H1 (cell line): ENCODE data around the gene CRACDL. TPM values are rescaled to one million over a fixed set of nuclear protein-coding genes. Genes with fewer than 3 reads are reported as not detected.

ENCODE experiments used
- BACH1 ChIP-seq: IDR thresholded peaks from 2 replicates; pipeline ENCODE4 v1.6.1; 2012; ENCODE audit warnings: low read length, improper control_type of control experiment
- BCL11A ChIP-seq, 2 experiments: IDR thresholded peaks; one replicate each; pipeline ENCODE4 v1.6.1; 2011; ENCODE audit warnings: low read depth in 2 of 2, low read length in 2 of 2, mild to moderate bottlenecking in 2 of 2
- CBX5 ChIP-seq: fragments of 300-800, 300-1000 bp; sonication (generic); IDR thresholded peaks from 2 replicates; pipeline ENCODE4 v1.7.1; 2016; ENCODE audit warnings: antibody characterized with exemption, low read length, low read depth
- JUND ChIP-seq: IDR thresholded peaks from 2 replicates; pipeline ENCODE4 v1.6.1; 2011; ENCODE audit warnings: mild to moderate bottlenecking, improper control_type of control experiment, low read length
- KDM4A ChIP-seq: IDR thresholded peaks from one replicate; pipeline ENCODE4 v1.7.1; 2012; ENCODE audit warnings: low read depth, mild to moderate bottlenecking, moderate library complexity, low read length, inconsistent platforms; ENCODE audit not compliant: severe bottlenecking
- POLR2AphosphoS5 ChIP-seq: IDR thresholded peaks from 2 replicates; pipeline ENCODE4 v1.6.1; 2011; ENCODE audit warnings: low read depth, low read length
- RXRA ChIP-seq: IDR thresholded peaks from 2 replicates; pipeline ENCODE4 v1.6.1; 2011; ENCODE audit warnings: low read depth, mild to moderate bottlenecking, low read length, moderate library complexity; ENCODE audit not compliant: insufficient read depth
- TBP ChIP-seq: IDR thresholded peaks from 2 replicates; pipeline ENCODE4 v1.6.1; 2011; ENCODE audit warnings: low read depth, low read length, improper control_type of control experiment
- USF2 ChIP-seq: IDR thresholded peaks from 2 replicates; pipeline ENCODE4 v1.6.1; 2011; ENCODE audit warnings: low read length, improper control_type of control experiment
- ZNF274 ChIP-seq: IDR thresholded peaks from 2 replicates; pipeline ENCODE4 v1.7.0; 2012; ENCODE audit warnings: low read length, borderline replicate concordance; ENCODE audit errors: extremely low read depth
- polyA plus RNA-seq, 7 experiments: library from polyadenylated mRNA; depleted of rRNA in 3 of 7; stranded (reverse) in 5 of 7; unstranded in 2 of 7; fragments of >200 nt in 5 of 7; fragments of 200-250 nt in 2 of 7; gene quantifications; 1 replicate in 5 of 7; 2 replicates in 1 of 7; 4 replicates in 1 of 7; pipeline versions ENCODE4 v1.2.1 to v1.2.3, GENCODE V29; 2011 to 2013; ENCODE audit warnings: missing spikeins in 2 of 7, mixed read lengths in 2 of 7
- total RNA-seq: library from RNA; stranded (reverse); fragmentation: NEBNext Ultra II Directional; extraction: Animal tissue kit (Norgen Biotek cat#: 25700); gene quantifications from 2 replicates; pipeline ENCODE4 v1.2.1, GENCODE V29; 2021
- TF ChIP-seq, protein P1 (sequence below): fragments of 300-600 bp; sonication (generic); IDR thresholded peaks from 2 replicates; pipeline ENCODE4 v1.7.1; 2012; ENCODE audit warnings: low read length, moderate library complexity, mild to moderate bottlenecking, inconsistent platforms; ENCODE audit not compliant: insufficient replicate concordance

The CRACDL gene
- total and polyA plus RNA-seq, 2 of the 8 experiments (the other 6 are each of a cell fraction or from before 2014, with no cell fraction given): 0.07 to 0.38 TPM

GRCh38 chr2:98832172-98832571, 103.9 kb downstream of the CRACDL start (continued):
- TF ChIP-seq, protein P1, sequence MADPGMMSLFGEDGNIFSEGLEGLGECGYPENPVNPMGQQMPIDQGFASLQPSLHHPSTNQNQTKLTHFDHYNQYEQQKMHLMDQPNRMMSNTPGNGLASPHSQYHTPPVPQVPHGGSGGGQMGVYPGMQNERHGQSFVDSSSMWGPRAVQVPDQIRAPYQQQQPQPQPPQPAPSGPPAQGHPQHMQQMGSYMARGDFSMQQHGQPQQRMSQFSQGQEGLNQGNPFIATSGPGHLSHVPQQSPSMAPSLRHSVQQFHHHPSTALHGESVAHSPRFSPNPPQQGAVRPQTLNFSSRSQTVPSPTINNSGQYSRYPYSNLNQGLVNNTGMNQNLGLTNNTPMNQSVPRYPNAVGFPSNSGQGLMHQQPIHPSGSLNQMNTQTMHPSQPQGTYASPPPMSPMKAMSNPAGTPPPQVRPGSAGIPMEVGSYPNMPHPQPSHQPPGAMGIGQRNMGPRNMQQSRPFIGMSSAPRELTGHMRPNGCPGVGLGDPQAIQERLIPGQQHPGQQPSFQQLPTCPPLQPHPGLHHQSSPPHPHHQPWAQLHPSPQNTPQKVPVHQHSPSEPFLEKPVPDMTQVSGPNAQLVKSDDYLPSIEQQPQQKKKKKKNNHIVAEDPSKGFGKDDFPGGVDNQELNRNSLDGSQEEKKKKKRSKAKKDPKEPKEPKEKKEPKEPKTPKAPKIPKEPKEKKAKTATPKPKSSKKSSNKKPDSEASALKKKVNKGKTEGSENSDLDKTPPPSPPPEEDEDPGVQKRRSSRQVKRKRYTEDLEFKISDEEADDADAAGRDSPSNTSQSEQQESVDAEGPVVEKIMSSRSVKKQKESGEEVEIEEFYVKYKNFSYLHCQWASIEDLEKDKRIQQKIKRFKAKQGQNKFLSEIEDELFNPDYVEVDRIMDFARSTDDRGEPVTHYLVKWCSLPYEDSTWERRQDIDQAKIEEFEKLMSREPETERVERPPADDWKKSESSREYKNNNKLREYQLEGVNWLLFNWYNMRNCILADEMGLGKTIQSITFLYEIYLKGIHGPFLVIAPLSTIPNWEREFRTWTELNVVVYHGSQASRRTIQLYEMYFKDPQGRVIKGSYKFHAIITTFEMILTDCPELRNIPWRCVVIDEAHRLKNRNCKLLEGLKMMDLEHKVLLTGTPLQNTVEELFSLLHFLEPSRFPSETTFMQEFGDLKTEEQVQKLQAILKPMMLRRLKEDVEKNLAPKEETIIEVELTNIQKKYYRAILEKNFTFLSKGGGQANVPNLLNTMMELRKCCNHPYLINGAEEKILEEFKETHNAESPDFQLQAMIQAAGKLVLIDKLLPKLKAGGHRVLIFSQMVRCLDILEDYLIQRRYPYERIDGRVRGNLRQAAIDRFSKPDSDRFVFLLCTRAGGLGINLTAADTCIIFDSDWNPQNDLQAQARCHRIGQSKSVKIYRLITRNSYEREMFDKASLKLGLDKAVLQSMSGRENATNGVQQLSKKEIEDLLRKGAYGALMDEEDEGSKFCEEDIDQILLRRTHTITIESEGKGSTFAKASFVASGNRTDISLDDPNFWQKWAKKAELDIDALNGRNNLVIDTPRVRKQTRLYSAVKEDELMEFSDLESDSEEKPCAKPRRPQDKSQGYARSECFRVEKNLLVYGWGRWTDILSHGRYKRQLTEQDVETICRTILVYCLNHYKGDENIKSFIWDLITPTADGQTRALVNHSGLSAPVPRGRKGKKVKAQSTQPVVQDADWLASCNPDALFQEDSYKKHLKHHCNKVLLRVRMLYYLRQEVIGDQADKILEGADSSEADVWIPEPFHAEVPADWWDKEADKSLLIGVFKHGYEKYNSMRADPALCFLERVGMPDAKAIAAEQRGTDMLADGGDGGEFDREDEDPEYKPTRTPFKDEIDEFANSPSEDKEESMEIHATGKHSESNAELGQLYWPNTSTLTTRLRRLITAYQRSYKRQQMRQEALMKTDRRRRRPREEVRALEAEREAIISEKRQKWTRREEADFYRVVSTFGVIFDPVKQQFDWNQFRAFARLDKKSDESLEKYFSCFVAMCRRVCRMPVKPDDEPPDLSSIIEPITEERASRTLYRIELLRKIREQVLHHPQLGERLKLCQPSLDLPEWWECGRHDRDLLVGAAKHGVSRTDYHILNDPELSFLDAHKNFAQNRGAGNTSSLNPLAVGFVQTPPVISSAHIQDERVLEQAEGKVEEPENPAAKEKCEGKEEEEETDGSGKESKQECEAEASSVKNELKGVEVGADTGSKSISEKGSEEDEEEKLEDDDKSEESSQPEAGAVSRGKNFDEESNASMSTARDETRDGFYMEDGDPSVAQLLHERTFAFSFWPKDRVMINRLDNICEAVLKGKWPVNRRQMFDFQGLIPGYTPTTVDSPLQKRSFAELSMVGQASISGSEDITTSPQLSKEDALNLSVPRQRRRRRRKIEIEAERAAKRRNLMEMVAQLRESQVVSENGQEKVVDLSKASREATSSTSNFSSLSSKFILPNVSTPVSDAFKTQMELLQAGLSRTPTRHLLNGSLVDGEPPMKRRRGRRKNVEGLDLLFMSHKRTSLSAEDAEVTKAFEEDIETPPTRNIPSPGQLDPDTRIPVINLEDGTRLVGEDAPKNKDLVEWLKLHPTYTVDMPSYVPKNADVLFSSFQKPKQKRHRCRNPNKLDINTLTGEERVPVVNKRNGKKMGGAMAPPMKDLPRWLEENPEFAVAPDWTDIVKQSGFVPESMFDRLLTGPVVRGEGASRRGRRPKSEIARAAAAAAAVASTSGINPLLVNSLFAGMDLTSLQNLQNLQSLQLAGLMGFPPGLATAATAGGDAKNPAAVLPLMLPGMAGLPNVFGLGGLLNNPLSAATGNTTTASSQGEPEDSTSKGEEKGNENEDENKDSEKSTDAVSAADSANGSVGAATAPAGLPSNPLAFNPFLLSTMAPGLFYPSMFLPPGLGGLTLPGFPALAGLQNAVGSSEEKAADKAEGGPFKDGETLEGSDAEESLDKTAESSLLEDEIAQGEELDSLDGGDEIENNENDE: no peak
- TF ChIP-seq POLR2AphosphoS5 (no peak), RXRA (no peak), CBX5 (no peak), USF2 (no peak), BCL11A (IDR thresholded peaks at IDR 0.05; ENCODE audit: low read depth in 2 of 2, low read length in 2 of 2) (no peak), KDM4A (no peak), ZNF274 (no peak), JUND (no peak), BACH1 (no peak), TBP (no peak)
